Measurements from ENCODE around the gene CDK8.

DNA sequence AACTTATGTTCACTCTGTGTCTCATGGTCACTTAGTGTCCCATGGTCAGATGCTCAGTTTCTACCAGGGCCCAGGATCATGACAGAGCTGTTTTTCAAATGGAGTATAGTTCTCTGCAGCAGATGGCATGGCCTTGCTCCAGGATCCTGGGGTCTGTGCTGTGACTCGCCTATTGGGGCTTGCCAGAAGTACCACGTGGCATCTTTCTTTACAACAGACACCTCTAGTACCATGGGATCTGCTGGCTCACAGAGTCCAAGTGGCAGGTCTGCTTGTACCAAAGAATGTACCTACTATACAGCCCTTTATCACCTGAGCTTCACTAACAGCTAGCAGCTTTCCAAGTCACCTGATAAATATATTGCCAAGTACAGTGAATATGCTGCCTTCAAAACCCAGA, 25.8 kb upstream of the CDK8 start:
- TF ChIP-seq, protein P1, sequence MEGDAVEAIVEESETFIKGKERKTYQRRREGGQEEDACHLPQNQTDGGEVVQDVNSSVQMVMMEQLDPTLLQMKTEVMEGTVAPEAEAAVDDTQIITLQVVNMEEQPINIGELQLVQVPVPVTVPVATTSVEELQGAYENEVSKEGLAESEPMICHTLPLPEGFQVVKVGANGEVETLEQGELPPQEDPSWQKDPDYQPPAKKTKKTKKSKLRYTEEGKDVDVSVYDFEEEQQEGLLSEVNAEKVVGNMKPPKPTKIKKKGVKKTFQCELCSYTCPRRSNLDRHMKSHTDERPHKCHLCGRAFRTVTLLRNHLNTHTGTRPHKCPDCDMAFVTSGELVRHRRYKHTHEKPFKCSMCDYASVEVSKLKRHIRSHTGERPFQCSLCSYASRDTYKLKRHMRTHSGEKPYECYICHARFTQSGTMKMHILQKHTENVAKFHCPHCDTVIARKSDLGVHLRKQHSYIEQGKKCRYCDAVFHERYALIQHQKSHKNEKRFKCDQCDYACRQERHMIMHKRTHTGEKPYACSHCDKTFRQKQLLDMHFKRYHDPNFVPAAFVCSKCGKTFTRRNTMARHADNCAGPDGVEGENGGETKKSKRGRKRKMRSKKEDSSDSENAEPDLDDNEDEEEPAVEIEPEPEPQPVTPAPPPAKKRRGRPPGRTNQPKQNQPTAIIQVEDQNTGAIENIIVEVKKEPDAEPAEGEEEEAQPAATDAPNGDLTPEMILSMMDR (IDR thresholded peaks at IDR 0.05; ENCODE audit: insufficient read depth, low read length, poor library complexity, severe bottlenecking), result no peak
- no peak for TF ChIP-seq EZH2phosphoT487 (conservative IDR thresholded peaks at IDR 0.05; ENCODE audit: low read length)
